HG02642 (cell line): ENCODE measurements around the gene SOX6.

Experiments
- ATAC-seq: cut with Tn5 transposase; IDR thresholded peaks from one replicate; pipeline ENCODE4 v1.9.1; 2021; ENCODE audit warnings: mild to moderate bottlenecking; ENCODE audit not compliant: unreplicated experiment, poor library complexity

The SOX6 gene

DNA sequence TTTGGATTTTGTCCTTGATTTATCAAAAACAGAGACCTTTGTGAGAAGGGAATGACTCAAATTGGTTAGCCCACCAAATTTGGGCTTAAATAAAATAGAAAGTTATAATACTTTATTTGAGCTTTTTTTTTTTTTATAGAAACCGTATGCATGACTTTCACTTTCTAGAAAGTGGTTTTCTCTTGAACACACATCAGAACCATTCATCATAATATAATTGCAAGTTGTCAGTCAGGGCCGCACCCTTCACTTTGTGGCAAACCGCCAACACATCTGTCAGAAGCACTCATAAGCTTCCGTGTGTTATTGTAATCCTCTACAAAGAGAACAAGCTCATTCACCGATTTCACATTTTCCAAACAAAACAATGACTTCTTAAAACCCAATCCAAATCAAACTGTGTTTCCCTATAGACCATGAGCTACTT is 76.1 kb downstream of the SOX6 start:
- ATAC-seq, result no peak

DNA sequence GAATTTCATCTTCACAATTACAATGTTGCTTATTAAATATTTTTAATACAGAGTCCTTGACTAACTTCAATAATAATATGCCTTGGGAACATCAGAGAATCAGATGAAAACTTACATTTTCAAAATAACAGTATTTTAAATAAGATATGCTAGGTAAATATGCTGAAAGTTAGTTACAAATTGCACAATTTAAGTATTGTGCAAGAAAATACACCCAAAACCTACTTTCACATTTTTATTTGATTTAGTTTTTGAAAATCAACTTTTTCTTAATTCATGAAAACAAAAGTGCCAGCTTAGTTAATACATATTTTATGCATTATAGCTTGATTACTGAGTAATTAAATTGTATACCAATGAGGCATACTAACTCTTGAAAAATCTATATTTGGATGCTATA is 76.8 kb downstream of the SOX6 start:
- ATAC-seq, result no peak

DNA sequence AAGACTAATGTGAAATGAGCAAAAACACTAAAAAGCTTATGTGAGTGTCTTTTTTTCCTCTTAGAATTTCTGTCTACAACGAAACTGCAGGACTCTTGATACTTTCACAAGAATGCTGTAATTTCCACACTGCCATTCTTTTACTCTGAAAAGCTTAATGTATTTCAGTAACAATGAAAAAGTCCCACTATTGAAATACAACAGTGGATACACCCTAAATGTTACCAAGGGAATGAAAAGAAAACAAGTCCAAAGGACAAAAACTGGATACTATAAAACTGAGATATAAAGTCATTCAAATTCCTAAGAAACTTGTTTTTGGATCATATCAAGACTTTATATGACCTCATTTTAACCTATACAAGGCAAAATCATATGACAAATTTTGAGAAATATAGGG is 77.4 kb downstream of the SOX6 start:
- no peak for ATAC-seq

DNA sequence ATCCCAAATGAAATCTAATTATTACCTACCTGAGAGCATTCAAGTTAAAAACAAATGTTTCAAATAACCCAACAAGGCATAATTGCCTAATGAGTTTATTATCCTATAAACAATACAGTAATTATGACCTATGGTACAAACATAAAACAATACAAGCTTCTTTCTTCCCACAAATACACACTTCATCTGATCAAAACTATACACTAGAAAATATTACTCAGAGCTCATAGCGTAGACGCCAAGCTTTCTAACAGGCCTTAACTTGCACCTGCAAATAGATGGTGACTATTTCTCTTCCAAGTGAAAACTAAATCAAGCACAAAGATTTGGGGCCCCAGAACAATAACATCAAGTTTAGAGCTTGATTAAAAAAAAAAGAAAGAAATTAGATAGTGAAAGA is 78.1 kb downstream of the SOX6 start:
- no peak for ATAC-seq

DNA sequence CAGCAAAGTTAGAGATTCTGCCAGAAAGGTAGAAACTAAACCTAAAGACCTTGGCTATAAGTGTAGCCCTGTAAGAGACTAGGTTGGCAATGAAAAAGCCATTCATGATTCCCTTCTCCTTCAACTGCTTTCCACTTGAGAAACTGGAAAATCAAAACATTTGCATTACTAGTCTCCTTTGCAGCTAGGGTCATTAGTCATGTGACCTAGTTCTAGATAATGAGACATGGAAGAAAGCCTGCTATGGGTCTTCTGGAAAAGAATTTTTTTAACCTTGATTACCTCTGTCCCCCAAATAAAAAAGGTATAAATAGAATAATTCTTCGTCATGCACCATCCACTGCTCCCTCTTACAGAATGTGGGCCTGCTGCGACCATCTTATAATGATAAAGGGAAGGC is 80.1 kb downstream of the SOX6 start:
- ATAC-seq, result no peak

DNA sequence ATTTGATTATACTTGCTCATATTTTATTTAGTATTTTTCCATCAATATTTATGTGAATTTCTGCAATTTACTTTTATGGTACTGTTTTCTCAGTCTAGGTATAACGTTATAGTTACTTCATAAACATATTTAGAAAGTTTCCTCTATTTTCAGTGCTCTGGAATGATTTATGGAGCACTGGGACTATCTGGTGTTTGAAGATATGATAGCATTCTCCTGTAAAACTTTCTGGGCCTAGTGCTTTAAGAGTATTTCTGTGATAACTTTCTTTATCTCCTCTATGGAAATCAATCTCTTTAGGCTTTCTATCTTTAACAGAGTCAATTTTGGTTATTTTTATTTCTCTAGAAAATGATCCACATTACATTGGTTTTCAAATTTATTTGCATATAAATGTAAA is 85.1 kb downstream of the SOX6 start:
- no peak for ATAC-seq

DNA sequence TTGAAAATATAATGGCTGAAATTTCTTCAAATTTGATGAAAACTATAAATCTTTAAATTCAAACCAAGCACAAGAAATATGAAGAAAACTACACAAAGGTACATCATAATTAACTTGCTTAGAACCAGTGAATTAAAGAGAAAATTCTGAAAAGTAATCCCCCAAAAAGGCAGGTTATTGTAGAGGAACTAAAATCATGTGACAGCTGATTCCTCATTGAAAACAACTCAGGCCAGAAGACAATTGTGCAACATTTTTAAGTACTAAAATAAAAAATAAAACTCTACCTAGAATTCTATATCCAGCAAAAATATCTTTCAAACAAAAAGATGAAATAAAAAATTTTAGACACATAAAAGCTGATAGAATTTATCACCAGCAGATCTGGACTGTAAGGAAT is 90.3 kb downstream of the SOX6 start:
- no peak for ATAC-seq

DNA sequence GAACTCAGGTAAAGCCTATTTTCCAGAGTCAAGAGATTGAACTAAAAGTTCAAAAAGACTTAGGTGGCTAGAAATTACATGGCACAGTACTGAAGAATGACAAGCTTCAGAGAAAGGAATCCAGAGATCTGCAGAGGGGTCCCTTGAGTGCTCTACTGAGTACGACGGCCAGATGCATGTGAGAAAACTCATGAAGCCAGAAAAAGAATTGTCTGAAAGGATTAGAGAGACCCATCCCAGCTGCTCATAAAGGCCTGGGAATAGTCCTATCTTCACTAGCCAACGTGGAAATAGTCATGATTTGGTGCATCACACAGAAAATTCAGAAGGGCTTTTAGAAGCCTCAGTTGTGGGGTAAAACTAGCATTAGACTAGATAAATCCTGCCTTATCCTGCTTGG is 91.3 kb downstream of the SOX6 start:
- no peak for ATAC-seq

DNA sequence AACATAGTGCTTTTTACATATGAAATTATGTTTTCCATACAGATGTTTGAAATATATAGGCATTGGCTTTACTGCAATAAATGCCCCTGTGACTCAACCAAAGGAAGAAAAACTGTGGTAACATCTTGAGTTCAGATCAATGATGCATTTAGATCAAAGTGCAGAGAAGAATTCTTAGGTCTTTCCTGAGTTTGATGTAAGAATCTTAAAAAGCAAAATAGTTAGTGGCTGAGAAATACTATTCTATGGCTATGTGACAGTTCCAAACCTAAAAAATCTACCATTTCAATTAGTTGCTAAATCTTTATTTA is 93.7 kb downstream of the SOX6 start:
- no peak for ATAC-seq

DNA sequence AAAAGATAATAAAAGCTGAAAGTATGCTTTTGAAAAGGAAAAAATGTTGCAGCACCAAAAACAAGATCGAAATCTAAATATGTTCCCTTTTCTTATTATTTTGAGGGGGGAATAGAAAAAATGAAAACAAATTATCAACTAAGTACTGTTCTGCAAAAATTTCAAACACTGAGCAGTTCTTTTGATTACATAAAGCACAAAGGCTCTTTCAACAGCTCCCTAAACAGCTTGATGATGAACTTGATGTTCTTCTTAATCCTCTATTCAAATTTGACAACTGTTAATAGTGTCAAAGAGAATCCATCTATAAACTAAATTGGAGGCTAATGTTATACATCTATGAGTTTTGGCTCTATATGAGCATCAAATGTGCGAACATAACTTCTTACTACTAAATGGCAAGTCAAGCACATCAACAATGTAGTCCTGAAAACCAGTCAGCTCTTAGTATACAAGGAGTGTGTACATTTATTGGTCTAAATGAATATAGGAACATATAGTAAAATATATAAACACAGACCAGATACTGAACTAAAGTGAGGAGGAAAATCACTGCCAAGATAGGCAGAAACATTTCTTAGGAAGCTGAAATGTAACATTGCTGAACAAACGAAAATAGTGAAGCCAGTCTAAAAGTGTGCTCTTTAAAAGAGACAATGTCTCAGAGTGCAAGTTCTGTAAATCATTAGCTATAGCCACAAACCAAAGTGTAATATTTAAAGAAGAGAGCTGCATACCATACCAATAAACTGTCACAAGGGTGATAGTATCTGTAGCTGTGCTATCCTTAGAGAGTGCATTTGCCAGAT is 94.3 kb downstream of the SOX6 start:
- peak; percentile 69 for ATAC-seq

DNA sequence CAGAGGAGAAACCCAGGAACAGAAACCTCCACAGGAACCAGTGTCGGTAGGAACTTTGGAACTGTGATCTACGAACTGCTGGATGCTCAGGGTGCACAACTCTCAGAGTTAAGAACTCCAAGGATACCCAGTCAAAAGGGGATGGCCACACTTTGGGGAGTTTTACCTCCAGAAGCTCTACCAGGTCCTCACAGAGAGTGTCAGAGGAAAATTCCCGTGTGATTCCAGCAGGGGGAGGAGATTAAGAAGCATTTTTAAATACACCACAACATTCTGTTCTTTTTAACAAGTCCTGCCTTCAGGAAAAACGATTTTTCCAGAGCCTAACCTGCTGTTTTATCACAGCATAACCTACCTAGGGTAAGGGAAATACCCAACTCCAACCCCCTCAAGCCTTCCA is 104.0 kb downstream of the SOX6 start:
- ATAC-seq, result no peak

DNA sequence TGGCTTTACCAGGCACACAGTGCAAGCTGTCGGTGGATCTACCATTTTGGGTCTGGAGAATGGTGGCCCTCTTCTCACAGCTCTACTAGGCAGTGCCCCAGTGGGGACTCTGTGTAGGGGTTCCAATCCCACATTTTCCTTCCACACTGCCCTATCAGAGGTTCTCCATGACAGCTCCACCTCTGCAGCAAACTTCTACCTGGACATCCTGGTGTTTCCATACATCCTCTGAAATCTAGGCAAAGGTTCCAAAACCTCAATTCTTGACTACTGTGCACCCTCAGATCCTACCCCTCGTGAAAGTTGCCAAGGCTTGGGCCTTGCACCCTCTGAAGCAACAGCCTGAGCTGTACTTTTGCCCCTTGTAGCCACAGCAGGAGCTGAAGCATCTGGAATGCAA is 108.1 kb downstream of the SOX6 start:
- no peak for ATAC-seq

DNA sequence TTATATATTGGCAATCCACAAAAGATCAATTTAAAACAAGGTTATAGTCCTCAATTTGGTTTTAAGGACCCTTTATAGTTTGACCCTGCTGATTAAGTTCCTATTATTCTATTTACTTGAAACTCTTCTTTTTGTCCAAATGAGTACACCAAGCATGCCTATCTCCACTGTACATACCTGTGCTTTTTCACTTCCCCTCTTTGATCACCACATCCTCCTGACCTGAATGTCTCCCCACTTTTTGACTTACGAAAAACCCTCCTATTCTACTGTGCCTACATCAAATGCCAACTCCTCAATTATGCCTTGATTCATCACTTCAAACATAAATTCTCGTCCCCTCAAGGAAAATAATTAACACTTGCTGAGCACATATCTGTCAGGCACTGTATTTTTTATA is 113.5 kb downstream of the SOX6 start:
- no peak for ATAC-seq

DNA sequence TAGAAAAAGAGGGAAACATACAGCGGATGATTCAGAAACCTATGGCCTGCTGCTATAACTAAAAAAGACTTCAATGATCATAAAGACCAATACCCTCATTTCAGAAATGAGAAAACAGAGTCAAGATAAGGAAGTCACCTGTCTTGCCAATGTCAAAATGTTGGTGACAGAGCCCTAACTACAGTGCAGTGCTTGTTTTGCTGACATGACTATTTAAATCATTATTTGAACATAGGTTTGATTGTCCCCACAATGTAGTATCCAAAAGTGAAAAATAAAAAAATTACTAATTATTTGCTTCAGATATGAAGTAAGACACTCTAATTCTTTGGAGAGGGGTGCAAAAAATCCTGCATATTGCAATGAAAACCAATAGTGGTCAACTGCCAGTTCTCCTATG is 115.7 kb downstream of the SOX6 start:
- no peak for ATAC-seq

DNA sequence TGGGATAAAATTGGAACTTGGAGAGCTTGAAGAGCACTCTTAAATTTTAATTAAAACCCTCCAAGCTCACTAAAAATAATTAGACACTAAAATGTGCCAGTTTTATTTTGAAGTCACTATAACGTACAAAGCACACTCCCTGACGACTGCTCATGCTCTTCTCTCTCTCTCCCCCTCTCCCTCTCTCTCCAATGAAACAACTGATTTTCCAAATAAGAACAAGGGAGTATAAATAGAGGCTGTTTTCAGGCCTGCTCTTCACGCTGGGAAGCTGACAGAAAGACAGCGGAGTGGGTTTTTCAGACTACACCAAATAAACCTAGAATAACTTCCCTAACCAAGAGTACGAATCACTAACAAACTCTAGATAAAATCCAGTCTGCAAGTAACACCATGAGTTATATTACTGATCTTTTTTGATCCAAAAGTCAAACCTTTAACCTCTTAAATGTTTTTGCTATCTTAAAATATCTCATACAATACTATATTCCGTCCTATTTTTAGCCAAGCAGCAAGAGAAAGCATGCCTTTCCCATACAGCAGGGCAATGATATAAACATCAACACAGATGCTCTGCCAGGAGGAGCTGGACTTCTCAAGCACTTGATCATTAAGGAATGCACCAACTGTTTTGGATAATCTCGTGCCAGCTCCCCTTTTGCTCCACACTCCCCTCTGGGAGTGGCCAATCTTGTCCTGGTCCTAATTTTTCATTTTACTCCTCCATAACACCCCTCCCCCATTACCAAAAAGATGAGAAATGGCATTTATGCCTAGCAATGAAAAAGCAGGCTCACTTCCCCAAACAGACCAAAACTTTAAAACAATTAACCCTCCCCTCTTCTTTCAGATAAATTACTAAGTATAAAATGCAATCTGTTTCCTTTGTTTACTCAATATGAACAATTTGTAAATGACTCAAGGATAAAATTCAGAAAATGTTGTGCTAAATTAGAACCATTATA is 116.9 kb downstream of the SOX6 start:
- ATAC-seq, result no peak

DNA sequence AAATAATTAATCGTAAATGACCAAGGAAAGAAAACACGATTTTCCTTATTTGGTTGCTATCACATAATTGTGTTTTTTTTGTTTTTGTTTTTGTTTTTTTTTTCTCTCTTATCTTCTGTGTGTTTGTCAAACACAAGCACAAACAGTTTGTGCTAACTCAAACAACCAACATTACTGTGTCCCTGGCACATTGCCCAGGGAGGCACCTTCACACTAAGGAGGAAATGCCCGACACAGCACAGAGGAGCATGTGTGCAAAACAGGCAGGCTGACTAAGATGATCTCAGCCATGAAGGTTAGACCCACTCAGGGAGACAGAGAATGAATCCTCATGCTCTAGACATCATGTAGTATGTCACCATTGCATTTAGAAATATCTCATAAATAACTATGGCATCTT is 130.1 kb downstream of the SOX6 start:
- ATAC-seq, result no peak

DNA sequence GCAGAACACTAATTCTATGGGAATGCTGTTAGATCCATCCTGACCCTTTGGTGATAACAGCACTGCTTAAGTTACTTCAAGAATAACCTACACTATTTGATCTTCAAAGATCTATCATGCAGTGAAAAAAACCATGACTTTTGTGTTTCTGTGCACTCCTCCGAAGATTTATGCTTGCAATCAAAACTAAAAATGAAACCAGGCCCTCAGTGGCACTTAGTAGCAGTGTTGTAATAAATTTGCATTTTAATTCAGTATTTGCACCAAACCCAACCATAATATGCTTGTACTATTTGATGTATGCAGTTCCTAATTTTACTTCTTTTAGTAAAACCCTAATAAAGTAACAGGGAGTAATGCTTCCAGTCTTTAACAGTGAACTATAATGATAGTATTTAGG is 130.7 kb downstream of the SOX6 start:
- no peak for ATAC-seq

DNA sequence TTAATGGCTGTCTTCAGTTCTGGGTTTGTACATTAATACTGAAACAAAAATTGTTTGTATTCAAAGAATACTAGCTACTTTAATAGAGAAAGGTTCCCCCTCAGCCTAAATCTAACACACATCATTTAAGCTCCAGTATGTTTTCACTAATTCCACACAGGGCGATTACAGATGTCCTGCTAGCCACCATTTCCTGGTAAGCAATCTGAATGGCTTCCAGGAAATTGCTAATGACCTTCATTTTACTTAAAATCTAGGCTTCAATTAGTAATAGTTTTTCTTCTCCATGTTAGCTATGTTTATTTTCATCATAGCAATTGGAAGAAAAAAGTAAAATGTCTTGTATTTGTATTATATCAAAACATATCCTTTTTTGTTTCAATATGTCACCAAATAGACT is 132.8 kb downstream of the SOX6 start:
- ATAC-seq, result no peak

DNA sequence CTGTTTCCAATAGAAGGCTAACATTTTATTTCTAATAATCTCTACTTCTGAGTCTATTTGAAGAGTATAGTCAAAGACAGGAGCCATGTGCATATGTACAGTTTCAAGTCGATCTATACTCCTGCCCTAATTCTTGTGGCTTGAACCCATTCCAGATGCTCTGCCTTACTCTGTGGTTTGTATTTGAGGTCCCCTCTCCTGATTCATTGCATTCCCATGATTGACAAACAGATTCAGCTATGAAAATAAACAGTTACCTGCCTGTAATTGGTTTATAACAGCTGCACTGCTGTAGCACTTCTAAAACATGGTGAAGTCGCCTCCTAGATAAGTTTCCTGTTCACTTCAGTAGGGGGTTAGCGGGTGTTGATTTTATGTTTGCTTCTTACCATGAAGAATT is 138.7 kb downstream of the SOX6 start:
- no peak for ATAC-seq

DNA sequence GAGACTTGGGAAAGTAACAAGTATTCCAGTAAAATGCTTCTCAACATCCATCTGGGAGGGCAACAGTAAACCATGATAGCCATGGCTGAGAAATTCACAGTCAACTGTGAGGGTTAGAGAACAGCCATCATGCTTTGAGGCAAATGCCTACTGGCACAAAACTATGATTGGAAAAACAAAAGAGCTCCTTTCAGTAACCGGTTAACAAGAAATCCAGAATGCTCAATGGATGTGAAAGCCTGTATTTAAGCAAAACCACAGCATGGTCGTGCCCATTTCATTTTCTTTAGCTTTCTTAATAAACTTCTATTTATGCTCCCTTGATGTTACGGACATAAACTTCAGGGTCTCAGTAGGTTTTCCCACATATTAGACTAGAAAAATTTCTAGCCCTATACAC is 139.5 kb downstream of the SOX6 start:
- no peak for ATAC-seq

DNA sequence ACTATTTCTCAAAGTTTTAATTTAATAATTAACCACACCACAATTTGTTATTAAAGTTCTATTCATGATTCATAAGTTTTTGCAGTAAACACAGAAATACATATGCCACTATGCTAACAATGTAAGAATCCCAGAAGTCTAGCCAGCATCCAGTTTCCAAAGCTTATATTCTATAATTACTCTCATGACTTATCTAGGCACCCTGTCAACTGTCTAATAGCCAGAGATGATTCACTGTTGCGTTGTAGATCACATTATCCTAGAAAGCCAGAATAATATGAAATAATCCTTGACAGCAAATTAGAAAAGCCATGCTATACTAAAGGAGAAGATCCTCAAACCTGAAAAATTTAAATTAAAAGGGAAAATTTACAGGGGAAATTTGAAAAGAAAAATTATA is 141.0 kb downstream of the SOX6 start:
- no peak for ATAC-seq

DNA sequence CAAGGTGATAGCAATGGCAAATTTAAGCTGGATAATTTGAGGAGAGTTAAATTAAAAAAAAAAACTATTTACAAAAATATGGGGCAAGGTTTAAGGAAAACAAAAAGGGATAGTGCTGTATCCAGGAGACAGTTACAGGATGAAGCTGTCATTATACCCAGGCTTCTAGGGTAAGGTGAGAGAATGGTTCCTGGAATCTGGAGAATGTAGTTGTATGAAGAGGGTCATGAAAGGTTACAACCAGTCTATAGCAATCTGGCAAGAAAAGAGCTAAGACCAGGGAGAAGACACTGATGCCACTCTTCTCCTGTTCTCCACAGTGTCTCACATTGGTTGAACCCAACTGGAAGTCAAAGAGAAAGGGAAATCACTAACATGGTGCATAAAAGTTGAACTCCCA is 144.9 kb downstream of the SOX6 start:
- no peak for ATAC-seq
